GM19238 (cell line): ENCODE results near the gene HOXA13.

Experiments used
- DNase-seq: peaks from one replicate; pipeline ENCODE4 v3.0.0; 2011; ENCODE audit warnings: low spot score; ENCODE audit not compliant: insufficient read length

HOXA13 gene

GRCh38 chr7:27182285-27182841, 17.5 kb downstream of the HOXA13 start:
- DNase-seq = no peak

GRCh38 chr7:27181795-27182275, 18.1 kb downstream of the HOXA13 start:
- no peak for DNase-seq

GRCh38 chr7:27180431-27181420, 19.2 kb downstream of the HOXA13 start:
- no peak for DNase-seq

- peak; percentile 74 for DNase-seq
Observed at GRCh38 chr7:27179503-27180430, 20.1 kb downstream of the HOXA13 start.

- DNase-seq = no peak
Observed at GRCh38 chr7:27179030-27179429, 20.9 kb downstream of the HOXA13 start.

- no peak for DNase-seq
Observed at GRCh38 chr7:27178366-27178765, 21.5 kb downstream of the HOXA13 start.

GRCh38 chr7:27177795-27178320, 22.0 kb downstream of the HOXA13 start:
- DNase-seq = no peak

- no peak for DNase-seq
Observed at GRCh38 chr7:27176962-27177794, 22.7 kb downstream of the HOXA13 start.

- no peak for DNase-seq
Observed at GRCh38 chr7:27176524-27176845, 23.4 kb downstream of the HOXA13 start.

GRCh38 chr7:27175626-27176523, 24.0 kb downstream of the HOXA13 start:
- no peak for DNase-seq

GRCh38 chr7:27174874-27175625, 24.8 kb downstream of the HOXA13 start:
- DNase-seq = no peak

- no peak for DNase-seq
Observed at GRCh38 chr7:27173956-27174873, 25.7 kb downstream of the HOXA13 start, which contains the start of gene HOXA10. HOXA10 (minus strand) TSS chr7:27174320; CDS start chr7:27174306, 14 bp downstream.

- DNase-seq = no peak
Observed at GRCh38 chr7:27173511-27173955, 26.4 kb downstream of the HOXA13 start.

GRCh38 chr7:27172823-27173510, 26.9 kb downstream of the HOXA13 start:
- DNase-seq = no peak

- DNase-seq = no peak
Observed at GRCh38 chr7:27172315-27172774, 27.5 kb downstream of the HOXA13 start.

- DNase-seq = no peak
Observed at GRCh38 chr7:27171637-27172314, 28.1 kb downstream of the HOXA13 start.
